A549 (cell line): ENCODE results near the gene ARHGAP28.

Experiments
- JUN ChIP-seq, 2 experiments: fragments of >200 bp; sonication (Bioruptor Twin); formaldehyde crosslinking; IDR thresholded peaks; 2 replicates in 1 of 2; 3 replicates in 1 of 2; pipeline ENCODE4 v1.6.1; 2016 to 2017
- POLR2A ChIP-seq: IDR thresholded peaks from 2 replicates; pipeline ENCODE4 v1.6.1; 2012; ENCODE audit warnings: mild to moderate bottlenecking, low read length
- RNF2 ChIP-seq: fragments of 200-600 bp; sonication (generic); IDR thresholded peaks from 2 replicates; pipeline ENCODE4 v1.6.1; 2016; ENCODE audit warnings: low read depth, mild to moderate bottlenecking, antibody characterized with exemption, moderate library complexity, borderline replicate concordance
- TF ChIP-seq, protein P1 (sequence below): IDR thresholded peaks from 2 replicates; pipeline ENCODE4 v1.6.1; 2012
- TF ChIP-seq, protein P2 (sequence below): fragments of >200 bp; sonication (Bioruptor Twin); formaldehyde crosslinking; IDR thresholded peaks from 3 replicates; pipeline ENCODE4 v1.5.1; 2016
- TF ChIP-seq, protein P3 (sequence below): IDR thresholded peaks from 2 replicates; pipeline ENCODE4 v1.6.1; 2012

DNA sequence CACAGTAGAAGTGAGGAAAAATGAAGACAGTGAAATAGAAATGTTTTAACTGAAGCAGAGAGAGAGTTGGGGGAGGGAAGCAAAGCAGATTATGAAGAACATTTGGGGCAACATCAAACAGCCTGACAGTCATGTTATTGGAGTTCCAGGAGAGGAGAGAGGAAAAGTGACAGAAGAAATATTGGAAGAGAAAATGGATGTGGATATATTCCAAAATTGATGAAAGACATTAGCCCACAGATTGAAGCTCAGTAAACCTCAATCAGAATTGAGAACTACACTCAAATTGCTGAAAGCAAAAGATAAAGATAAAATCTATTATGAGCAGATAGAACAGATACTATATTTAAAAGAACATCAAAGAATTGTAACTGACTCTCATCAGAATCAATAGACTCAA, 90.8 kb downstream of the ARHGAP28 start:
- TF ChIP-seq RNF2 (no peak), JUN (IDR thresholded peaks at IDR 0.05) (no peak), POLR2A (no peak)
- TF ChIP-seq, protein P1, sequence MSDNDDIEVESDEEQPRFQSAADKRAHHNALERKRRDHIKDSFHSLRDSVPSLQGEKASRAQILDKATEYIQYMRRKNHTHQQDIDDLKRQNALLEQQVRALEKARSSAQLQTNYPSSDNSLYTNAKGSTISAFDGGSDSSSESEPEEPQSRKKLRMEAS = no peak
- TF ChIP-seq, protein P2, sequence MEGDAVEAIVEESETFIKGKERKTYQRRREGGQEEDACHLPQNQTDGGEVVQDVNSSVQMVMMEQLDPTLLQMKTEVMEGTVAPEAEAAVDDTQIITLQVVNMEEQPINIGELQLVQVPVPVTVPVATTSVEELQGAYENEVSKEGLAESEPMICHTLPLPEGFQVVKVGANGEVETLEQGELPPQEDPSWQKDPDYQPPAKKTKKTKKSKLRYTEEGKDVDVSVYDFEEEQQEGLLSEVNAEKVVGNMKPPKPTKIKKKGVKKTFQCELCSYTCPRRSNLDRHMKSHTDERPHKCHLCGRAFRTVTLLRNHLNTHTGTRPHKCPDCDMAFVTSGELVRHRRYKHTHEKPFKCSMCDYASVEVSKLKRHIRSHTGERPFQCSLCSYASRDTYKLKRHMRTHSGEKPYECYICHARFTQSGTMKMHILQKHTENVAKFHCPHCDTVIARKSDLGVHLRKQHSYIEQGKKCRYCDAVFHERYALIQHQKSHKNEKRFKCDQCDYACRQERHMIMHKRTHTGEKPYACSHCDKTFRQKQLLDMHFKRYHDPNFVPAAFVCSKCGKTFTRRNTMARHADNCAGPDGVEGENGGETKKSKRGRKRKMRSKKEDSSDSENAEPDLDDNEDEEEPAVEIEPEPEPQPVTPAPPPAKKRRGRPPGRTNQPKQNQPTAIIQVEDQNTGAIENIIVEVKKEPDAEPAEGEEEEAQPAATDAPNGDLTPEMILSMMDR = no peak
- TF ChIP-seq, protein P3, sequence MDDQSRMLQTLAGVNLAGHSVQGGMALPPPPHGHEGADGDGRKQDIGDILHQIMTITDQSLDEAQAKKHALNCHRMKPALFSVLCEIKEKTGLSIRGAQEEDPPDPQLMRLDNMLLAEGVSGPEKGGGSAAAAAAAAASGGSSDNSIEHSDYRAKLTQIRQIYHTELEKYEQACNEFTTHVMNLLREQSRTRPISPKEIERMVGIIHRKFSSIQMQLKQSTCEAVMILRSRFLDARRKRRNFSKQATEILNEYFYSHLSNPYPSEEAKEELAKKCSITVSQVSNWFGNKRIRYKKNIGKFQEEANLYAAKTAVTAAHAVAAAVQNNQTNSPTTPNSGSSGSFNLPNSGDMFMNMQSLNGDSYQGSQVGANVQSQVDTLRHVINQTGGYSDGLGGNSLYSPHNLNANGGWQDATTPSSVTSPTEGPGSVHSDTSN = no peak
